Measurements from ENCODE around the gene TCN2. TPM values are rescaled to one million over a fixed set of nuclear protein-coding genes. Genes with fewer than 3 reads are reported as not detected.

Gene TCN2
- total RNA-seq, 1 donor = 18.8 TPM

DNA sequence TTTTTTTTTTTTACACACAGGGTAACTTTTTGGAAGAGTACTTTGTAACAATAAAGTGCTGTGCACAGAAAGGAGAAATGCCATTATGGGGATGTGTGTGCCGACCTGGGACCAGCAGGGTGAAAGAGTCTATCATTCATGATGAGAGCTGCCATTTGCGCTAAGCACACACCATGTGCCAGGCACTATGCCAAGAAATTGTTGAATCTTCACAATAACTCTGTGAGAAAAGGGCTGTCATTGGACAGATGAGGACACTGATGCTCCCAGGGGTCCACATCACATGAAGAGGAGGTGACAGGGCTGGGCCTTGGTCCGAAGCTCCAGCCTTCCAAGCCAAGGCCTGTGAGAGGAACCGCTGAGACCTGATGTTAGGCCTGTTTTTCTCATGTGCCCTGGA lies 55.1 kb downstream of the TCN2 start:
- TF ChIP-seq, protein P1, sequence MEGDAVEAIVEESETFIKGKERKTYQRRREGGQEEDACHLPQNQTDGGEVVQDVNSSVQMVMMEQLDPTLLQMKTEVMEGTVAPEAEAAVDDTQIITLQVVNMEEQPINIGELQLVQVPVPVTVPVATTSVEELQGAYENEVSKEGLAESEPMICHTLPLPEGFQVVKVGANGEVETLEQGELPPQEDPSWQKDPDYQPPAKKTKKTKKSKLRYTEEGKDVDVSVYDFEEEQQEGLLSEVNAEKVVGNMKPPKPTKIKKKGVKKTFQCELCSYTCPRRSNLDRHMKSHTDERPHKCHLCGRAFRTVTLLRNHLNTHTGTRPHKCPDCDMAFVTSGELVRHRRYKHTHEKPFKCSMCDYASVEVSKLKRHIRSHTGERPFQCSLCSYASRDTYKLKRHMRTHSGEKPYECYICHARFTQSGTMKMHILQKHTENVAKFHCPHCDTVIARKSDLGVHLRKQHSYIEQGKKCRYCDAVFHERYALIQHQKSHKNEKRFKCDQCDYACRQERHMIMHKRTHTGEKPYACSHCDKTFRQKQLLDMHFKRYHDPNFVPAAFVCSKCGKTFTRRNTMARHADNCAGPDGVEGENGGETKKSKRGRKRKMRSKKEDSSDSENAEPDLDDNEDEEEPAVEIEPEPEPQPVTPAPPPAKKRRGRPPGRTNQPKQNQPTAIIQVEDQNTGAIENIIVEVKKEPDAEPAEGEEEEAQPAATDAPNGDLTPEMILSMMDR (IDR thresholded peaks at IDR 0.05; ENCODE audit: extremely low read depth, low read depth, low read length) = no peak
- peaks cover 6% of the 10 kb centered on the region for H3K4me1 ChIP-seq (ENCODE audit: insufficient read depth, low read length)
- H3K9me3 ChIP-seq (ENCODE audit: low read depth, low read length) = no peaks in the 10 kb centered on the region

DNA sequence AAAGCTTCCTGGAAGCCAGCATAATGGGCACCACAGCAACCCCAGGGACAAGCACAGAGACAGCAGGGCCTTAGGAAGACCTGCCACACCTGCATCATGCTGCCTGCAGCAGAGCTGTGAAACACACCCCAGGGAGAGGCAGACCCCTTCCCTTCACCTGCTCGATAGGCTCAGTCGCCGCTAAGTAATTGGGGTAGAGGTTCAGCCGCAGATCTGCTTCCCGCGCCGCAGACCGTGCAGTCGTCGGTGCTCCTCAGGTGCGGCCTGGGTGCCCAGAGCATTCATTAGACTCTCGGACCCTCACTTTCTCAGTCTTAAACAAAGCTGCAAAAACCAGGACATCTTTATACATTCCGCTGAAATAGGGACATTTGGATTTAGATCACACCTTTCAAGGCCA lies 57.8 kb downstream of the TCN2 start:
- Histone ChIP-seq H3K4me2 (ENCODE audit: insufficient read depth, low read length) (no peak overlapping the region), H4K20me1 (ENCODE audit: insufficient read depth, low read length) (no peaks in the 10 kb centered on the region), H3K27ac (ENCODE audit: low read depth, low read length) (no peak overlapping the region), H3K4me1 (ENCODE audit: insufficient read depth, low read length) (peaks cover 14% of the 10 kb centered on the region), H3K4me3 (ENCODE audit: insufficient read depth, low read length) (no peak overlapping the region), H3K9me3 (ENCODE audit: low read depth, low read length) (no peaks in the 10 kb centered on the region), H3K27me3 (ENCODE audit: insufficient read depth, low read length) (no peaks in the 10 kb centered on the region), H3K36me3 (ENCODE audit: insufficient read depth, low read length) (peaks cover 21% of the 10 kb centered on the region), H2AFZ (ENCODE audit: low read length) (no peak overlapping the region), H3K79me2 (ENCODE audit: insufficient read depth, low read length) (peaks cover 15% of the 10 kb centered on the region)
- TF ChIP-seq, protein P1 (IDR thresholded peaks at IDR 0.05; ENCODE audit: extremely low read depth, low read depth, low read length) = no peak
- no peak for DNase-seq (ENCODE audit: insufficient read length, low spot score, missing footprints)

More for the DNA sequence above, 55.1 kb downstream of the TCN2 start:
- Histone ChIP-seq H3K79me2 (ENCODE audit: insufficient read depth, low read length) (peaks cover 15% of the 10 kb centered on the region), H3K27ac (ENCODE audit: low read depth, low read length) (no peak overlapping the region), H3K36me3 (ENCODE audit: insufficient read depth, low read length) (peaks cover 21% of the 10 kb centered on the region), H4K20me1 (ENCODE audit: insufficient read depth, low read length) (no peaks in the 10 kb centered on the region), H3K27me3 (ENCODE audit: insufficient read depth, low read length) (no peaks in the 10 kb centered on the region), H2AFZ (ENCODE audit: low read length) (no peak overlapping the region), H3K4me3 (ENCODE audit: insufficient read depth, low read length) (no peak overlapping the region), H3K4me2 (ENCODE audit: insufficient read depth, low read length) (no peak overlapping the region)
- no peak for DNase-seq (ENCODE audit: insufficient read length, low spot score, missing footprints)

DNA sequence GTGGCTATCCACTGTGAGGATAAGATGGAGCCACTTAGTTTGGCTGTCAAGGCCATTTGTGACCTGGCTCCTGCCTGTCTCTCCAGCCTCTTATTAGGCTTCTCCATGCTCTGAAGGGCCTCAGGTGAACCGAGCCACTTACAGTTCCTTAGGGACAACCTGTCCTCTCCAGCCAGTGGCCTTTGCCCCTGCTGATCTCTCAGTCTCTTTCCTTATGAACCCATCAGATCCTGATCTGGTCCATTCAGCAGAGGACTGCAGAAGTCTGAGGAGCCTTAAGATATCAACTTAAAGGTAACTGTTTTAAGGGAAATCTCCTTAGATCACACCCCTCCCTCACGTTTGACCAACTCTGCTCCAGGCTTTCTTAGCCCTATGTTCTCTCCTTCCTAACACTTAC lies 58.3 kb downstream of the TCN2 start:
- peaks cover 14% of the 10 kb centered on the region for H3K4me1 ChIP-seq (ENCODE audit: insufficient read depth, low read length)
- no peaks in the 10 kb centered on the region for H3K27me3 ChIP-seq (ENCODE audit: insufficient read depth, low read length)
- no peak overlapping the region for H2AFZ ChIP-seq (ENCODE audit: low read length)
- TF ChIP-seq, protein P1 (IDR thresholded peaks at IDR 0.05; ENCODE audit: extremely low read depth, low read depth, low read length) = no peak
- no peak overlapping the region for H3K4me3 ChIP-seq (ENCODE audit: insufficient read depth, low read length)
- DNase-seq (ENCODE audit: insufficient read length, low spot score, missing footprints) = no peak
- H3K36me3 ChIP-seq (ENCODE audit: insufficient read depth, low read length) = peaks cover 21% of the 10 kb centered on the region
- H4K20me1 ChIP-seq (ENCODE audit: insufficient read depth, low read length) = no peaks in the 10 kb centered on the region
- no peak overlapping the region for H3K27ac ChIP-seq (ENCODE audit: low read depth, low read length)
- no peaks in the 10 kb centered on the region for H3K9me3 ChIP-seq (ENCODE audit: low read depth, low read length)
- H3K79me2 ChIP-seq (ENCODE audit: insufficient read depth, low read length) = peaks cover 15% of the 10 kb centered on the region
- H3K4me2 ChIP-seq (ENCODE audit: insufficient read depth, low read length) = no peak overlapping the region

GRCh38 chr22:30665786-30666185 lies 58.8 kb downstream of the TCN2 start:
- peaks cover 14% of the 10 kb centered on the region for H3K4me1 ChIP-seq (ENCODE audit: insufficient read depth, low read length)
- TF ChIP-seq, protein P1 (IDR thresholded peaks at IDR 0.05; ENCODE audit: extremely low read depth, low read depth, low read length) = no peak
- no peaks in the 10 kb centered on the region for H4K20me1 ChIP-seq (ENCODE audit: insufficient read depth, low read length)
- H3K27ac ChIP-seq (ENCODE audit: low read depth, low read length) = no peak overlapping the region
- no peak overlapping the region for H3K4me3 ChIP-seq (ENCODE audit: insufficient read depth, low read length)
- H2AFZ ChIP-seq (ENCODE audit: low read length) = no peak overlapping the region
- H3K79me2 ChIP-seq (ENCODE audit: insufficient read depth, low read length) = peaks cover 15% of the 10 kb centered on the region
- no peak overlapping the region for H3K4me2 ChIP-seq (ENCODE audit: insufficient read depth, low read length)
- H3K9me3 ChIP-seq (ENCODE audit: low read depth, low read length) = no peaks in the 10 kb centered on the region
- H3K36me3 ChIP-seq (ENCODE audit: insufficient read depth, low read length) = peaks cover 21% of the 10 kb centered on the region
- no peaks in the 10 kb centered on the region for H3K27me3 ChIP-seq (ENCODE audit: insufficient read depth, low read length)
- DNase-seq (ENCODE audit: insufficient read length, low spot score, missing footprints) = no peak

Data from osteoblast (primary cell).